HG03342 (cell line): Measurements from ENCODE around the gene EXOC3L1.

Experiments
- ATAC-seq: cut with Tn5 transposase; IDR thresholded peaks from one replicate; pipeline ENCODE4 v1.9.1; 2021; ENCODE audit warnings: mild to moderate bottlenecking, moderate library complexity; ENCODE audit not compliant: unreplicated experiment

The EXOC3L1 gene, protein sequence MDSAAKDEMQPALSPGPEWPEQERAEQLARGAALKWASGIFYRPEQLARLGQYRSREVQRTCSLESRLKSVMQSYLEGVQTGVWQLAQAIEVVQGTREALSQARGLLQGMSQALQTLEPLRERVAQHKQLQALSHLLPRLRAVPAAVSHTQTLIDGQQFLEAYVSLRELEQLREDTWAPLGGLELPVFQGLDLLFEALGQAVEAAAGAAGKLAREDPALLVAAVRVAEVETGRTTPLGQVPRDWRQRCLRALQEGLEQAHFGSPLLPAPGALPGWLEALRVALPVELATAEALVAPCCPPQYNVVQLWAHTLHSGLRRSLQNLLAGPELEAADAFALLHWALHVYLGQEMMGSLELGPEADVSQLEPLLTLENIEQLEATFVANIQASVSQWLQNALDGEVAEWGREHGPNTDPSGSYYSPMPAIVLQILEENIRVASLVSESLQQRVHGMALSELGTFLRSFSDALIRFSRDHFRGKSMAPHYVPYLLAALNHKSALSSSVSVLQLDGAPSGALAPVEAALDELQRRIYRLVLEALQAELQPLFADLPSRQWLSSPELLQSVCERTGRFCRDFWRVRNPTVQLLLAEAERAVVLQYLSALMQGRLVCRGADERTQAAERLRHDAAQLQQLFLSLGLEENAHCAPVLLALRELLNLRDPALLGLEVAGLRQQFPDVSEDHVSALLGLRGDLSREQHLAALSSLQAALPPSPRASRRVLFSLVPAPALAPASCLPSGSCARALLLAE

GRCh38 chr16:67190041-67190440 lies at the start of gene EXOC3L1:
Gene EXOC3L1 (minus strand): TSS chr16:67190136. CDS start chr16:67189676, 460 bp downstream.
- no peak for ATAC-seq

- no peak for ATAC-seq
Observed at GRCh38 chr16:67238806-67239470, 49.0 kb upstream of the EXOC3L1 start.

GRCh38 chr16:67238278-67238575 lies 48.3 kb upstream of the EXOC3L1 start:
- no peak for ATAC-seq

GRCh38 chr16:67237396-67238277 lies 47.7 kb upstream of the EXOC3L1 start:
- no peak for ATAC-seq

- no peak for ATAC-seq
Observed at GRCh38 chr16:67236563-67237395, 46.8 kb upstream of the EXOC3L1 start.

DNA sequence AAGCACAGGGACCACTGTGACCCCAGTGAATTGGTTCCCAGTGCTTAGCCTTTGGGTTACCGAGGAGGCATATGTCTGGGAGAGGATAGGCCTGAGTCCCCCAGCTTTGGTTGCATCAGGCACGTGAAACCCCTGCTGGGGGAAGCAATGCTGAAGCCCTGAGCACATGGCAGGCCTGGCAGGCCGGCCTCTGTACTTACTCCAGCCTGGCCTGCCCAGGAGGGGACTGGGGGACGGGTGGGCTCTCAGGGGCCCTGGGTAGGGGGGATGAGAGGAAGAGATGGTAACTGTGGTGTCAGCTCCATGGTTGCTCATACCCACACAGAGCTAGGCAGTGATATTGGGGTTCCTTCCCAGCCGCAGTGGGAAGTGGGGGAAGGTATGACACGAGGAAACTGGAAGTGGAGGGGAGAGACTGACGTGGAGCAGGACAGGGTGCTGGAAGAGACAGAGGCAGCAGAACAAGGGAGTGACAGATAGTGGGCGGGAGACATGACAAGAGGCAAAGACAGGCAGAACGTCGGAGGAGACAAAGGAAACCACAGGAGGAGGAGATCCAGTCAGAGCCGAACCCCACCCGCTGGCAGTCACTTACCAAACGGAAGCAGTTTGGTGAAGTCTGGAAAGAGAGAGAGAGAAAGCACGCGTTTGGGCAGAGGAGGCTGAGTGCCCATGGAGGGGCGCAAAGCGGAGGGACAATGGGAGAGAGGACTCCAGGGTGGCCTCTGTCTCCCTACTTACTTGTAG lies 46.1 kb upstream of the EXOC3L1 start:
- no peak for ATAC-seq

- ATAC-seq: no peak
Observed at GRCh38 chr16:67234180-67234597, 44.3 kb upstream of the EXOC3L1 start.

DNA sequence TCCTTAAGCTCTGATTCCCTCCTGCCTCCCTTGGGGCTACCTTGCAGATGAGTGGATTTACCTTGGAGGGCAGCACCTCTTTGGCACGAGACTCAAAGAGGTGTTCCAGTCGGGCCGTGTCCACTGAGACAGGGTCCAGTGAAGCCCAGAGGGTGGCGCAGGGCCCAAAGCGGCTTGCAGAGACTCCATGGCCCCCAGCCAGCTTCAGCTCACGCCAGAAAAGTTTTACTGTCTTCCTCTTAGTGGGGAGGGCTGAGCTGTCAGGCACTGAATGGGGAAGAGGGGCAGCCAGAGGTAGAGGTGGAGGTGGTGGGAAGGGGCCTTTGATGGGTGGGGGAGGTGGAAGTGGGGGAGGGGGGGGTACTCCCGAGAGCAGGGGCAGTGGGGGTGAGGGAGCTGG lies 43.7 kb upstream of the EXOC3L1 start:
- ATAC-seq: no peak

GRCh38 chr16:67230809-67231660 lies 41.1 kb upstream of the EXOC3L1 start:
- ATAC-seq: no peak

GRCh38 chr16:67229906-67230808 lies 40.2 kb upstream of the EXOC3L1 start:
- ATAC-seq: no peak

DNA sequence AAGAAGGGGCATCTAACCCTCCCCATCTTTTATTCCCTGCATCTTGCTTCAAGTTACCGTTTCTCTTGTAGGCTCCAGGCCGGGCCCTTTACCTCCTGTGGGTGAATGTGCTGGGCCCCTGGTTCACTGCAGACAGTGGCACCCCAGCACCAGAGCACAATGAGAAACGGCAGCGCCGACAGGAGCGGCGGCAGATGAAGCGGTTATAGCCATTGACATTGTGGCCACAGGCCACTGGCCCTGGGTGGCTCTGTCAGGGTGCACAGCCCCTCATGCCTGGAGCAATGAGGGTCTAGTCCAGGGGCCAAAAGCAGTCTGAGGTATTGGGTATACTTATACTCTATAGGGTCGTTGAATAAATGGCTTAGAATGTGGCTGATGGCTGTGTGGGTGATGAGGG lies 39.0 kb upstream of the EXOC3L1 start:
- no peak for ATAC-seq

- no peak for ATAC-seq
Observed at GRCh38 chr16:67228034-67228785, 38.3 kb upstream of the EXOC3L1 start.

GRCh38 chr16:67227567-67227921 lies 37.6 kb upstream of the EXOC3L1 start:
- ATAC-seq: no peak

DNA sequence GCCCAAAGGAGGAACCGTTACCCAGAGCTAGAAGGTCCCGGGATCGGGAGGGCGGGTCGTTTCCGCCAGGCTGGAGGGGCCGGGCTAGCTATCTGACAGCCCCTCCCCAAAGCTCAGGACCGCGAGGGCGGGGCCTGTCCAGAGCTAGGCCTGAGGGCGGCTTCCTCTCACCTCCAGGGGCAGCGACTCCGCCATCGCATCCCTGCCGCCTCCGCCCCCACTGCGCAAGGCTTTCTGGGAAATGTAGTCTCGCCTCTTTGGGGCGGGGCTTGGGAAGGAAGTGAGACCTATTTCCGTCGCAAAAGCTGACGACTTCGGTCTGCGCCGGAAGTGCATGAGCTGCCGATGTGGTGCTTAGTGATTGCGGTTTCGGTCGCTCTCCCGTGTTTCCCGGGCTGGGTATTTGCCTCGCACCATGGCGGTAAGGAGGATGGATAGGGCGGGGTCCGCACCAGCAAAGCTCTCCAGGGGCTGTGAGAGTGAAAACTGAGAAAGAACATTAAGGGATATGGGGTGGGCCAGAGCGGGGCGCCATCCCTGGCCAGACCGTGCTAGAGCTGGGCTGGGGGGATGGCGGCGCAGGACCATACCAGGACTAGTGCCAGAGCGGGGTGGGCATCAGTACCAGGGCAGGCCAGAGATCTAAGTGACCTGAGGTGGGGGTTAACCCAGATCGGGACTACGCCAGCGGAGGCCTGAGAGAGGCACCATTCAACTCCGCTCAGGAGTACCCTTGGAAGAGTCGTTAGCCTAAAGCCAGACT lies 37.0 kb upstream of the EXOC3L1 start, which contains the start of gene TMEM208:
Gene TMEM208, plus strand, starts transcription at position 327 of the 763 bp plus-strand sequence. Its CDS starts 89 bp downstream, at position 416.
- peak; percentile 91 for ATAC-seq

- no peak for ATAC-seq
Observed at GRCh38 chr16:67226295-67226803, 36.4 kb upstream of the EXOC3L1 start.

GRCh38 chr16:67223992-67224391 lies 34.1 kb upstream of the EXOC3L1 start:
- no peak for ATAC-seq
